Inferior parietal cortex (tissue), 1 donor: ENCODE results near the gene RNF44.

Source experiments
- DNase-seq: peaks from one replicate; pipeline ENCODE4 v3.0.0-alpha.2; 2016; ENCODE audit errors: extremely low spot score

The RNF44 gene

DNA sequence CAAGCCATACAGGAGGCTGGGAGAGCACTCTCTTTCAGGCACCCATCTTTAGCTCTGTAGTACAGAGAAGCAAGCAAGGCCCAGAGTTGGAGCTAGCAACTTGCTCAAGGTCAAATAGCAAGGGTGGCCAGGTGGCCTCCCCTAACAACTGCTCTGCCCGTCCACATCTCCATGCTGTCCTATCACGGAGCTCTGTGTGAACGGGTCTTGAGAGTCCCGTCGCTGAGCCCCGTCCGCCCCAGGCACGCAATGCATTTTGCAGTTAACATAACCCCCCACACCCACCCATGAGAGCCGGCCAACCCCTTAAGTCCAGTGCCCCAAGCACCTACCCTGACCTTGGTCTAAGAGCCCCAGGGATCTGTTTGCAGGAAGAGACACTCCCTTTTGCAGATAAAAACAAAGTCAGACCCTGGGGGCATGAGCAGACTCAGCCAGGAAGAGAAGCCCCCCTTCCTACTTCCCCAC, 1.5 kb downstream of the RNF44 start:
- no peak for DNase-seq

GRCh38 chr5:176535101-176535663, 2.0 kb downstream of the RNF44 start:
- peak; percentile 23 for DNase-seq

DNA sequence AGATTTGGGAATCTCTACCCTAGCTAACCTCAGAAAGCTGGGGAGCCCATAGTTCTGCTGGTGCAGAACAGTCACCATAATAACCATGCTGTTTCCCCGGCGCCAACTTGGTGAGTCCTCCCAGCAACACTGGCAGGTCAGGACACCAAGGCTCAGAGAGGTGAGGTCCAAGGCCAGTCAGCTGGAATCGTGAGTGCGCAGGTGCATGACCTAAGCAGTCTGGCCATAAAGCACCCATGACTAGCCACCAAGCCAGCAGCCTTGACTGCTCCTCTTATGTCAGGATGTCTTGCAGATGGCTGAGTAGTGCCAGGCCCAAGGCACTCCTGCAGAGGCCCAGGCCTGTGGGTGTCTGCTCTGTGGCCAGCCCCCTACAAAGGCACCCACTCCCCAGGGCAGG, 2.6 kb downstream of the RNF44 start:
- no peak for DNase-seq

DNA sequence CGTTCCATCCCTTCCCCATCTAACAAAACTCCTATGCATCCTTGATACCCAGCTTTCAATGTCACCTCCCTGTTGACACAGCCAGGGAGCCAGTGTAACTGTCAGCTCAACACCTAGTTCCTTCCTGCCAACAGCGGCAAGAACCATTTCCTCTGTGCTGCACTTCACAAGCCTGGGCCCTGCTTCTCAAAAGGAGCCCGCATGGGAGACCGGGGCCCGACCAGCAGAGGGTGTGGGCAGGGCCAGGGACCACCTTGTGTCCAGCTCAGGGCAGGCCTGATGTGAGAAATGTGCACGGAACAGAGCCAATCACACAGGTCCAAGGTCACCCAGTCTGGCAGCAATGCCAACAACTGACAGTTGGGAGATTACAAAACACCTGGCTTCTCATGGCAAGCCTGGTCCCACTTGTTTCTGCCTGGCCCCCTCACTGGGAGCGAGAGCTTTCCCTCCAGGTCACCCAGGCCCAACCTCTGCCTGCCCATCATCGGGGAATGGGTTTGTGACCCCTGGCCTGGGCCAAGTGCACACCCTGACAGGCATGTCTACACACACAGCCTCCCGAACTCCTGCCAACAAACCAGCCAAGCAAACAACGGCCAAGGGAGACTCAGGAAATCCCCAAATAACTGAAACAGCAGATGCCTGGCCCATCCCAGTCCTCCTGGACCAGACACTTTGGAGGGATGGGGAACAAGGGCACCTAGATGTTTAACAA, 3.1 kb downstream of the RNF44 start:
- no peak for DNase-seq

DNA sequence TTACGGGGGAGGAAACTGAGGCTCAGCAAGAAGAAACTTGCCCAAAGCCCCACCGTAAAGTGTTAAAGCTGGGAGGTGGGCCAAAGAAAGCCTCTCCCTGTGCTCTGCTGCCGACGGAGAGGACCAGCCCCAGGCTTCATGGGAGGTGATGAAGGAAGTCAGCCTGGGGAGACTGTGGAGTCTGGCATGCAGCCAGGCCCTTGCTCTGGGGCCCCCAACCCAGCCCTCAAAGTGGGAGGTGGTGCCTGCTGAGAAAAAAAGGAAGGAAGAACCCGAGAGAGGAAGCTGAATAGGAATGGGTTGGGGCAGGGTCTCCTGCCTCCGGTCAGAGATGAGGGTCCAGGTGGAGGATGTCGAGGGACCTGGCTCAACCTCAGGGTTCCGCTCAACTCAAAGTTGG, 3.8 kb downstream of the RNF44 start:
- DNase-seq: no peak

- DNase-seq: no peak
Observed at GRCh38 chr5:176532795-176533194, 4.4 kb downstream of the RNF44 start.

- DNase-seq: no peak
Observed at GRCh38 chr5:176531902-176532493, 5.2 kb downstream of the RNF44 start.

DNA sequence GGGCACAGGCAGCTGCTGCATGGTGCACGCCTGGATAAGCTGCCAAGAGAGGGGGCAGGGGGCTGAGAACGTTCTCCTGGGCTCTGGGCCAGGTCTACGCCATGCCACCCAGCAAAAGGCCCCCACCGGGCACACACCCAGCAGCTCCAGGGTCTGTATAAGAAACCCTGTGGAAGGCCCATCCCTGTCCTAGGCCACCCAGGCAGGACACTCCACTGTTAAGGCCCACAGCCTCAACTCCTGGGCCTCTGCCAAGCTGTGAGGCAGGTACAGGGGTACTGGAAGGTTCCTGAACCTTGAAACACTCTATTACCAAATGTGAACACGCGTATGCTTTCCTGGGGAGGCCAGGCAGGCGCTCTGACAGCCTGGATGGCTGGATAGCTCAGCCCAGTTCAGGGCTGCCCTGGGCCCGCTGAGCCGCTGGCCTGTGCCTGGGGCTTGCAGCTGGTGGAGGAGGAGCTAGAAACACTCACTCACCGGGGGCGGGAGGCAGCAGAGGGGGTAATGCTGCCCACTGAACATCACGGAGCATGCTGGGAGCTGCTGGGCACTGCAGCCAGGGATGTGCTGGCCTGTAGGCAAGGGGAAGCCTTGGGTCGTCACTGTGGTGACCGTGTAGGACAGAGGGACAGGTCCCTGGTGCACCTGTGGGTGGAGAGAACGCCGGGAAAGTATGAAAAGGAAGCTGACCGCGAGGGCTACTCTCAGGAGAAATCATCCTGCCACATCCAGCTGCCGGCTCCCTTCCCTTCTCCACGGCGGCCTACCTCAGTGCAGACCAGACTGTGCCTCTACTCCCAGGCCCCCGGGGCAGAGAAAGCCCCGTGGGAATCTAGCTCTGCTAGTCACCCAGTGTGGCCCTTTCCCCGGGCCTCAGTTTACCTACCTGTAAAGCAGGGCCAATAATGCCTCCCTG, 6.0 kb downstream of the RNF44 start:
- DNase-seq: peak; percentile 65

- no peak for DNase-seq
Observed at GRCh38 chr5:176530393-176530982, 6.7 kb downstream of the RNF44 start.

- DNase-seq: no peak
Observed at GRCh38 chr5:176529741-176530141, 7.5 kb downstream of the RNF44 start.

DNA sequence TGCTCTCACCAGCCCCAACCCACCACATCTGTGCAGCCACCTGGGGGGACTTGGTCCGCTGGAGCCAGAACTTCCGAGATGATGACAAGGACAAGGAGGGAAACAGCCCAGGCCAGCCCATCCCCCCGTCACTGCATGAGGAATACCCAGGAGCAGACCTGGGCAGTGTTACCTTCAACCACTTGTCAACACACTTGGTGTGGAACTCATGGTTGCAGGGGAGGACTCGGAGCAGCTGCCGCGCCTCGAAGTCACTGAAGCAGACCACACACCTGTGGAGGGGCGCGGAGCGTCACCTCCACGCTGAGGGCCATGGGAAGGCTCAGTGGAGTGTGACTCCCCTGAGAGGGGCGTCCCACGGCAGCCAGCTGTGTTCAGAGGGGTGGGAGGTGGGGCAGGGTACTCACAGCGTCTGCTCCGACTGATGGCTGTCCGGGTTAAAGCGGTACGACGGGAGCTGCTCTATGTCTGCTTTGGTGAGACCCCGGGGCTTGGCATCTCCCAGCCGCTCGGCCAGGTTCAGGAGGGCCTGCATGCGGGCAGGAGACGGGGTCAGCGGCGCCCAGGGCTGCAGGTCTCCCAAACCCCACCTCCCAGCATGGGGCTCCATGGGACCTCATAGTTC, 8.0 kb downstream of the RNF44 start:
- DNase-seq: no peak

DNA sequence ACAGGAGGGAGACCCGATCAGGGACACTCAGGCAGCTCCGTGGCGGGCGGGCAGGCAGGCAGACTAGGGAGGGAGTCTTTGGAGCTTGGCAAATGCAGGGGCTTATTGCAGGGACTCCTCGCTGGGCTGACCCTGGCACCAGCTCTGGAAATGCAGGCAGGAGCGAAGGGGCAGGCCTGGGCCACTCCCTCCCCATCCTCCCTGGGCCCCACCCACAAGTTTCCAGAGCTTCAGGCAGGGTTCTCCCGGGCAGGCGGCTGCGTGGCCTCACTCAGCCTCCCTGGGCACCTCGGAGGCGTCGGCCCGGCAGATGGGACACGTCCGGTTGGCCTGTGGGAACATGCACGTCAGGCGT, 8.5 kb downstream of the RNF44 start:
- no peak for DNase-seq

DNA sequence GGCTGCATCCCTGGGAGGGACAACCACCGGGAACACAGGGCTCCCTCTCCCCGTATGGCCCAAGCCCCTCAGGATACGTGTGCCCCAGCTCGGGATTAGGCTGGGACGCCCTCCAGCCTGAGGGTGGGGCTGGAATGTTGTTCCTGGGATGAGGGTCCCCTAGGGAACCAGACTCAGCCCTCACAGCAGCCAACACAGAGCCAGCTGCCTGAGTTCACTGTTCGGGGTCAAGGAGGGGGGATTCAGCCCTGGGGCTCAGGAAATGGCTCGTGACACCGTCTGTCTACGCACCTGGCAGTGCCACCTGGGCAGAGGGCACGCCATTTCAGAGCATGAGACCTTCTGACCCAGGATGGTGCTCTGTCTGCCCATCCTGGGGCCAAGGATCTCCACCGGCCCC, 8.9 kb downstream of the RNF44 start:
- no peak for DNase-seq

GRCh38 chr5:176527246-176528222, 9.7 kb downstream of the RNF44 start:
- DNase-seq: no peak

DNA sequence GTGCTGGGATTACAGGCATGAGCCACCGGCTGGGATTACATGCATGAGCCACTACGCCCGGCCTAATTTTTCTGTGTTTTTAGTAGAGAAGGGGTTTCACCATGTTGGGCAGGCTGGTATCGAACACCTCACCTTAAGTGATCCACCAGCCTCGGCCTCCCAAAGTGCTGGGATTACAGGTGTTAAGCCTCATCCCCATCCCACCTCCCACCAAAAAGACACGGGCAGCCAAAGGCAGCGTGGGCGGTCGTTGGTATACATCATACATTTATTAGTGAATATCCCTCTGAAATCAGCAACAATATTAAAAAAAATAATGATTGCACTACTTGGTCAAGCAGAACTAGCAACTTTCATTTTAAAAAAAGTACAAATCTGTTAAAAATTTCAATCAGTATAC, 10.7 kb downstream of the RNF44 start:
- no peak for DNase-seq

DNA sequence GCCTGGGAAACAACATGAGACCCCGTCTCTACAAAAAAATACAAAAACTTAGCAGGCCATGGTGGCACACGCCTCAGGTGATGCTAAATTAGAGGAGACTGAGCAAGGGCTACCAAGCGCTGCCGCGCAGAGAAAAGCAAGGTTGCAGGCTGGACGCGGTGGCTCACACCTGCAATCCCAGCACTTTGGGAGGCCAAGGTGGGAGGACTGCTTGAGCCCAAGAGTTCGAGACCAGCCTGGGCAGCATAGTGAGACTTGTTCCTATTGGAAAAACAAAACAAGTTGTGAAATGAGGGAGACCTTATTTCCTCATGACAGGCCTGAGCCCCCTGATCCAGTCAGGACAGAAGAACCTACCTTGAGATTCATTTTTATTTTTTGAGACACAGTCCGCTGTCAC, 11.5 kb downstream of the RNF44 start:
- DNase-seq: no peak

DNA sequence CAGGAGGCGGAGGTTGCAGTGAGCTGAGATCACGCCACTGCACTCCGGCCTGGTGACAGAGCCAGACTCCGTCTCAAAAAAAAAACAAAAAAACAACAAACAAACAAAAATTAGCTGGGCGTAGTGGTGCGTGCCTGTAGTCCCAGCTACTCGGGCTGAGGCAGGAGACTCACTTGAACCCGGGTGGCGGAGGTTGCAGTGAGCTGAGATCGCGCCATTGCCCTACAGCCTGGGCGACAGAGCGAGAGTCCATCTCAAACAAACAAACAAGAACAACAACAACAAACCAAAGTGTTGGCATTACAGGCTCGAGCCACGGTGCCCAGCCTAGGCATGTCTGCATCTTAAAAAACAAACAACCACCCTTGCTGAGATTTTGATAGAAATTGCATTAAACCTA, 12.2 kb downstream of the RNF44 start:
- DNase-seq: no peak

GRCh38 chr5:176524138-176524537, 13.1 kb downstream of the RNF44 start:
- DNase-seq: no peak

GRCh38 chr5:176521699-176522263, 15.4 kb downstream of the RNF44 start:
- DNase-seq: no peak

- no peak for DNase-seq
Observed at GRCh38 chr5:176521286-176521685, 15.9 kb downstream of the RNF44 start.
